ENCODE results near the gene GALNT2.

GALNT2 gene

DNA sequence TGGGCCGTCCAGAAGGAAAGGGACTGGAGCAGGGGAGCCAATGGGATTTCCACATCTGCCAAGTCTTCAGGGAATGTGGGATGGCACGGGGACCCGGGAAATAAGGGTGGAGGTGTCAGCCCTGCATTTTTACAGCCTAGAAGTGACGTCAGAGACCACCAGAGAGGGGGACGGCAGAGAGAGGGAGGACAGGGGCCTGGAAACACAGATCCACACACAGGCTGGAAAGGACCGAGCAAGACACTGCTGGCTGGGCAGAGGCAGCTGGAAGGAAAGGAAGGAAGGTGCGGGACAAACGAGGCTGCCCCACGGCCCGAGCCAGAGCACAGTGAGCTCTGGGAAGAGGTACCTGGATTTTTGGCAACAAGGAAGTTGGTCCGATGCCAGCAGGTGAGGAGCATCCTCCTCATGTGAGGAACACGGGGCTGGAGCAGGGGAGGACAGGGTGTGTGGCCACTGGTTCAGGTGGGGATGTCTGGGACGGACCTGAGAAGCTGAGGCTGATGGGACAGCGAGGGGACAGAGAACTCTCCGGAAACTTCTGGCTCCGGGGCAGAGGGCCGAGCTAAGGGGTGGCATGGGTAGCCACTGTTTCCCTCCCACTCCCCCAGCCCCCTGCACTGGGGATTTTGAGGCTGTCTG lies 220.8 kb downstream of the GALNT2 start:
- no peak for FAIRE-seq

DNA sequence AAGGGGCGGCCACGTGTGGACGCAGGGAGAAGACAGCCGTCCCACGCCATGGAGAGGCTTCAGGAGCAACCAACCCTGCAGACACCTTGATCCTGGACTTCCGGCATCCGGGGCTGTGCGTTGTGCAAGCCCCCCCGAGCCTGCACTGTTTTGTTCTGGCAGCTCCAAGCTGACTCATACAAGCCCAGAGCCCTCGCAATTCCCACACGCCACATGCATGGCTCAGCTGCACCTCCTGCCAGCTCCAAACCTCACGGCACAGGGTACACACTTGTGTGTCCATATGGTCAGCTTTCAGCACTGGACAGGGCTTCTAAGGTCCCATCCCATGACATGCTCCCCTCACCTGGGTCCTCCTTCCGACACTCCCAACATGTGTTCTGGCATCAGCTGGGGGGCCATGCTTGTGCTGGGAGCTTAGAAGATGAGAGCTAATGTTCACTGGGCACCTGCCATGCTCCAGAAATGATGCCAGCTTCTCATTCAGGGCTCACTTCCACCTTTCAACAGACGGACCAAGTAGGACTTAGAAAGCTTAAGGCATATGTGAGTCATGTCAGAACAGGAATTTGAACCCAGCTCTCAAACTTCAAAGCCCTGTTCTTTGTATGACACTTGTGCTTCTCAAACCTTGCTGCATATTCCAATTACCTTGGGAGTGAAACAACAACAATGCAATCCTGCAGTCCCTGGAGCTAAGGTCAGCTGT lies 221.8 kb downstream of the GALNT2 start:
- DNase-seq (ENCODE audit: low spot score) (no peak), FAIRE-seq (no peak)

More for the DNA sequence above, 220.8 kb downstream of the GALNT2 start:
- DNase-seq (ENCODE audit: low spot score) = no peak

DNA sequence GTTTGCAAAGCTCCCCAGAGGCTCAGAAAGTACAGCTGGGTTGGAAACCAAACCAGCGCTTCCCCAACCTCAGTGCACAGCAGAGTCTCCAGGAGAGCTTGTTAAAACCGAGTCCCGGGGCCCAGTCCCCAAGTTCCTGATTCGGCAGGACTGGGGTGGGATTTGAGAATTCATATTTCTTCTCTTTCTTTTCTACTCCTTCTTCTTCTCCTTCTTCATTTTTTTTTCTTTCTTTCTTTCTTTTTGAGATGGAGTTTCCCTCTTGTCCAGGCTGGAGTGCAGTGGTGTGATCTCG lies 222.3 kb downstream of the GALNT2 start:
- FAIRE-seq (no peak), DNase-seq (ENCODE audit: low spot score) (no peak)

- DNase-seq (ENCODE audit: low spot score) = no peak
- no peak for FAIRE-seq
Observed at GRCh38 chr1:230291731-230292620, 224.9 kb downstream of the GALNT2 start.

DNA sequence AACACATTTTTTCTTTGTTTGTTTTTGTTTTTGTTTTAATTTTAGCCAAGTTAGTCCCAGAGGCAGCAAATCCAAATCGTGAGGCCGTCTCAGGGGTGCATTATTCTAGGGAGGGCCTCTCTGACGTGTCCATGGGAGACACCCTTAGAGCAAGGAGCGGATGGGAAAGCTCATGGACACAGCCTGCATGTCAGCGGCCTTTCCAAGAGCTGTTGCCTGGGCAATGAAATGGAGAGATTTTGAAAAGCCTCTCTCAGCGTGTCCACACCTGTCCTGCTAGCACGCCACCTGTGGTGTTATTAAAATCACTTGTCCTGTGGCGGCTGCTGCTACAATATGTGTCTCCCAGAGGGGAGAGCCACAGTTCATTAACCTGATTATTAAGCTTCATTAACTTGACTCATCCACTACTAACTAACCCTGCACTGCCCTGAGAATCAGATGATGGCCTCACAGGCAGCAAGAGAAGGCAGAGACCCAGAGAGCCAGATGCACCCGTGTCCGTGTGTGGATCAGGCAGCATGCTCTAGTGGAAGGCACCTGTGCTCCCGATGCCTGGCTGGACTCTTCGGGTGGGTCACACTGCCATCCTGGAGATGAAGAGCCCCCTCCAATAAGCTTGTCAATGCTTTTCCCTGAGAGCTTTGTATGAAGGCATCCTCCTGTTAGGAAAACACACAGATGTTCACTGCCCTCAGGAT lies 225.8 kb downstream of the GALNT2 start:
- FAIRE-seq = no peak
- DNase-seq (ENCODE audit: low spot score) = no peak

- no peak for DNase-seq (ENCODE audit: low spot score)
- no peak for FAIRE-seq
Observed at GRCh38 chr1:230293390-230293700, 226.3 kb downstream of the GALNT2 start.

- FAIRE-seq = no peak
Observed at GRCh38 chr1:230295367-230295766, 228.3 kb downstream of the GALNT2 start.

DNA sequence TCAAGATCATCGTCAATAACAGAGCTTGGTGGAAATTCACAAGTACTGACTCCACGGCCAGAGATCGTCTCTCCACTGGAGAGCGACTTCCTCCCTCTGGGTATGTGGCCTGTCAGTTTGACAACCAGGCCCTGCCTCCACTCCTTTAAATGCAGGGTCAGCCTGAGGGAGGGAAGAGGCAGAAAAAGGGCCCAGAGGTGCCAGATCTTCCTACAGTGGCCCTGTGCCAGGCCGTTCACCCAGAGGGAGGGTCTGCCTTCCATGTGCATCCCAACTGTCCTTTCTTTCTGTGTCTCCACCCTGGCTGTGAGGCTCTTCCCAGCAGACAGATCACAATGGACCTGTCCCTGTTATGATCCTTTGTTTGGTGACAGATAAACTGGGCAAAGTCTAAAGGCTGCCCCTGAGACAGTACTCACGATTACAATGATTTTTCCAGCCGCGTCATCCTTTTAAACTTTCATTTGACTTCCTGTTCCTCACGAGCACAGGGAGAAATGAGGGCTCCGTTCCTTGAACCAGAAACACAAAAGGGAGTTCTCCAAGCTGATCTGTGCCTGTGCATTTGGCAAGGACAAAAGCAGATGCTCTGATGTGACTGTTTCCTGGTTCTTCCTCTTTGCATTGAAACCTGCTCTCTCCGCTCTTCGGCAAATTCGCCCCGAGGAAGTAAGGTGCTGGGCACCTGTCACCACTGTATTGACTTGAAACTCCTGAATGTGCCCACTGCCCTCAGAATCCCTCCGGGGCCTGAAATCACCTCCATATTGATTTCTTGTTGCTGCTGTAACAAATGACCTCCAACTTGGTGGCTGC lies 232.4 kb downstream of the GALNT2 start:
- FAIRE-seq (no peak), DNase-seq (ENCODE audit: low spot score) (no peak)

More at GRCh38 chr1:230295367-230295766, 228.3 kb downstream of the GALNT2 start:
- DNase-seq (ENCODE audit: low spot score) = no peak

- DNase-seq (ENCODE audit: low spot score) (no peak), FAIRE-seq (no peak)
Observed at GRCh38 chr1:230300322-230301301, 233.6 kb downstream of the GALNT2 start.

- FAIRE-seq (no peak), DNase-seq (ENCODE audit: low spot score) (no peak)
Observed at GRCh38 chr1:230301322-230301721, 234.3 kb downstream of the GALNT2 start.

DNA sequence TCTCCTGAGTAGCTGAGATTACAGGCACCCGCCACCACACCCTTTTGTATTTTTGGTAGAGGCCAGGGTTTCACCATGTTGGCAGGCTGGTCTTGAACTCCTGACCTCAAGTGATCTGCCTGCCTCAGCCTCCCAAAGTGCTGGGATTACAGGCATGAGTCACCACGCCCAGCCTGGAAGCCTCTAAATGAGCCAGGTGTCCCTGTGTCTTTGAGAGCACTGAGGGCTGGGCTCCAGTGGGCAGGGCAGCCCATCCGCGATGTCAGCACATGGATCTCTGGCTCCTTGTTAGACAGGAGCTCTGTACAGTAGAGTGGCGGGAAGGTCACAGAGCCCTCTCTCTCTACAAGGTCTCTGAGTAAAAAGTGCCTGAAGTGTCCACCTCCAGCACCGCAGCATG lies 234.8 kb downstream of the GALNT2 start:
- no peak for FAIRE-seq
- no peak for DNase-seq (ENCODE audit: low spot score)

GRCh38 chr1:230303069-230303468 lies 236.0 kb downstream of the GALNT2 start:
- DNase-seq (ENCODE audit: low spot score) = no peak
- no peak for FAIRE-seq

DNA sequence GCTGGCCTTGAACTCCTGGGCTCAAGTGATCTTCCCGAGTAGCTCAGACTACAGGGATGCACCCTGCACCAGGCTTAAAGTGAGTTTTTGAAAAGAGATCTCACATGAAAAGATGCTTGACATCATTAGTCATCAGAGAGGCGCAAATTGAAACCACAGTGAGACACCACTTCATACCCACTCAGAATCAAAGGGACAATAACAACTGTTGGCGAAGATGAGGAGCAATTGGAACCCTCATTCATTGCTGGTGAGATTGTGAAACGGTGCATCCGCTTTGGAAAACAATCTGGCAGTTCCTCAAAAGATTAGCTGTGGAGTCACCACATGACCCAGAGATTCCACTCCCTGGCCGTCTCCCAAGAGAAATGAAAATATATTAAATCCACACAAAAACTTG lies 236.8 kb downstream of the GALNT2 start:
- FAIRE-seq (no peak), DNase-seq (ENCODE audit: low spot score) (no peak)

DNA sequence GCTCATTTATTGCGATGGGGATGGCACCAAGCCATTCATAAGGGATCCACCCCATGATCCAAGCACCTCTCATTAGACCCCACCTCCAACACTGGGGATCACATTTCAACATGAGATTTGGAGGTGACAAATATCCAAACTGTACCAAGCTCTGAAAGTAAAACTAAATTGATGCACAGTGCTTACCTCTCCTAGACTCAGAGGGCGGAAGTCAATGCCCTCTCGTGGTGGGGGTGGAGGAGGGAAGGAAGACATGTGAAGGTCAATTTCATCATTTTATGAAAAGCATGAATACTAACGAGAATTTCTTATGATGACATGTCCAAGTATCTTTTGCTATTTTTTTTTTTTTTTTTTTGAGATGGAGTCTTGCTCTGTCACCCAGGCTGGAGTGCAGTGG lies 239.1 kb downstream of the GALNT2 start:
- DNase-seq (ENCODE audit: low spot score) (no peak), FAIRE-seq (no peak)

GRCh38 chr1:230307213-230307612 lies 240.2 kb downstream of the GALNT2 start:
- DNase-seq (ENCODE audit: low spot score) (peak; percentile 56), FAIRE-seq (no peak)

DNA sequence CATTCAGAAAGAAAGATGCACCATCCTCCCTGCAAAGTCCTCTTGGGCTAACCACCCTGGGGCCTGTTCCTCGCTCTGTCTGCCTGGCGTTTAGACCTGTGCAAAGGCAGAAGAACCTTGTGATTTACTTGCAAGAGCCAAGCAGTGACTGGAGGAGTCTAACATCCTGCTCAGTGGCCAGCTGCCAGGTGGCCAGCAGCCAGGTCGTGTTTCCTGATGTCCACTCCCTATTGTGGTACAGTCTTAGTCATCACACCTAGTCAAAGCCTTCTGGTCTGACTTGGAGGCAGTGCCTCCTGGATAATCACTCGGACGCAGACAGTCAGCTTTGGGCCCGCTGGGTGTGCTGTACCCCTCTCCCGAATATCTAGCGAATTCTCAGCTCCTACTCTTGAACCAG lies 241.0 kb downstream of the GALNT2 start:
- FAIRE-seq = no peak
- peak; percentile 81 for DNase-seq (ENCODE audit: low spot score)

GRCh38 chr1:230308821-230309220 lies 241.8 kb downstream of the GALNT2 start:
- DNase-seq (ENCODE audit: low spot score) = no peak
- FAIRE-seq = no peak

DNA sequence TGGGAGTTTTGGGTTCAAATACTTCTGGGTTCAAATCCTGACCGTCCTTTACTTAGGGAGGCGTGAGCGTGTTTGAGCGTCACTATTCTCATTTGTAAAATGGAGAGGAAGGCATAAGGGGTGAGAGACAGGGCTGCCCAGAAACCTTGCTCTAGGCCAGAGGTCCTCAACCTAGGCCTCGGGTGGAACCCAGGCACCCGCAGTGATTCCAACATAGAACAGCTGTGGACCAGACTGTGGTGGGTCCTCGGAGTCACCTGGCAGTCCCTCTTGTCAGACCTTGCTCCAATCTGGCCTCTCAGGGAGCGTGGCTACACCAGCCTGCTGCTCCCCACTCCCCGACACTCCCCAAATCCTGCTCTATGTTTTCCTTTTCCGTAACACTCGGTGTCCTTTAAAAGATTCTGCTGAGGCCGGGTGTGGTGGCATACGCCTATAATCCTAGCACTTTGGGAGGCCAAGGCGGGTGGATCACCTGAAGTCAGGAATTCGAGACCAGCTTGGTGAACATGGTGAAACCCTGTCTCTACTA lies 242.7 kb downstream of the GALNT2 start:
- FAIRE-seq (no peak), DNase-seq (ENCODE audit: low spot score) (no peak)

GRCh38 chr1:230310381-230311163 lies 243.5 kb downstream of the GALNT2 start:
- FAIRE-seq (no peak), DNase-seq (ENCODE audit: low spot score) (peak; percentile 65)

All from urothelium cell line (cell line).